OCI-LY7 (cell line): ENCODE results near the gene COG2. TPM values are rescaled to one million over a fixed set of nuclear protein-coding genes. Genes with fewer than 3 reads are reported as not detected.

Experiments
- BruUV-seq: library from RNA; stranded (reverse); fragments of 400-500 nt; replicated peaks from 2 replicates; lab custom pipeline; 2021; lab: Mats Ljungman, UMichigan
- CTCF ChIA-PET: fragments of 300-600 bp; sonication (Branson Sonifier 250); formaldehyde crosslinking; loops from one replicate; lab custom pipeline; 2022; ENCODE audit warnings: antibody characterized with exemption; ENCODE audit not compliant: unreplicated experiment; lab: Charles Lee
- POLR2A ChIA-PET: fragments of 300-600 bp; sonication (Branson Sonifier 250); formaldehyde crosslinking; loops from one replicate; lab custom pipeline; 2022; ENCODE audit warnings: antibody characterized with exemption; lab: Charles Lee
- DNase-seq: peaks from one replicate; pipeline ENCODE4 v3.0.0-alpha.2; 2015; ENCODE audit warnings: low spot score
- H2AFZ ChIP-seq: fragments of 200-600 bp; sonication (generic), shearing (Covaris generic); 2 replicates; pipeline ENCODE4 v1.6.1; 2014; ENCODE audit warnings: mild to moderate bottlenecking, antibody characterized with exemption, low read length, moderate library complexity
- H3K27ac ChIP-seq: fragments of 200-600 bp; sonication (generic); 2 replicates; pipeline ENCODE4 v1.5.1; 2014; ENCODE audit warnings: mixed run types, low read depth, mild to moderate bottlenecking, moderate library complexity, low read length, inconsistent platforms; ENCODE audit not compliant: poor library complexity, severe bottlenecking
- H3K36me3 ChIP-seq: fragments of 200-600 bp; sonication (generic); 2 replicates; pipeline ENCODE4 v1.6.1; 2014; ENCODE audit warnings: mild to moderate bottlenecking, antibody characterized with exemption, low read length, moderate library complexity, mixed read lengths; ENCODE audit not compliant: insufficient read depth
- H3K4me1 ChIP-seq: fragments of 200-600 bp; sonication (generic); 2 replicates; pipeline ENCODE4 v1.5.1; 2014; ENCODE audit warnings: mild to moderate bottlenecking, low read length; ENCODE audit not compliant: insufficient read depth, poor library complexity, severe bottlenecking
- H3K4me2 ChIP-seq: fragments of 200-600 bp; sonication (generic); 2 replicates; pipeline ENCODE4 v1.6.1; 2014; ENCODE audit warnings: mild to moderate bottlenecking, low read length
- H3K4me3 ChIP-seq: fragments of 200-600 bp; sonication (generic); 2 replicates; pipeline ENCODE4 v1.5.1; 2014; ENCODE audit warnings: mild to moderate bottlenecking, low read depth, low read length; ENCODE audit not compliant: poor library complexity, severe bottlenecking
- H3K79me2 ChIP-seq: fragments of 200-600 bp; sonication (generic); 2 replicates; pipeline ENCODE4 v1.6.1; 2016; ENCODE audit warnings: low read depth, mild to moderate bottlenecking, low read length, moderate library complexity, mixed read lengths; ENCODE audit not compliant: insufficient read depth
- H3K9me2 ChIP-seq: fragments of 200-600 bp; sonication (generic); 2 replicates; pipeline ENCODE4 v1.6.1; 2016; ENCODE audit warnings: mild to moderate bottlenecking, low read length, mixed read lengths; ENCODE audit not compliant: insufficient read depth
- H3K9me3 ChIP-seq: fragments of 200-600 bp; sonication (generic); 2 replicates; pipeline ENCODE4 v1.6.1; 2014; ENCODE audit warnings: mild to moderate bottlenecking, mixed run types, low read length, mixed read lengths
- H4K20me1 ChIP-seq: fragments of 200-600 bp; sonication (generic); 2 replicates; pipeline ENCODE4 v1.6.1; 2014; ENCODE audit warnings: mild to moderate bottlenecking, antibody characterized with exemption, low read length, moderate library complexity, mixed read lengths; ENCODE audit not compliant: insufficient read depth
- CTCF ChIP-seq: fragments of 200-600 bp; sonication (generic); conservative IDR thresholded peaks from 2 replicates; pipeline ENCODE4 v1.5.1; 2014; ENCODE audit warnings: mild to moderate bottlenecking, antibody characterized with exemption, low read length, moderate library complexity, mixed read lengths
- EZH2phosphoT487 ChIP-seq: fragments of 200-600 bp; sonication (generic); IDR thresholded peaks from 2 replicates; pipeline ENCODE4 v1.6.1; 2018; ENCODE audit warnings: low read depth, borderline replicate concordance, mild to moderate bottlenecking, mixed run types, antibody characterized with exemption, low read length, moderate library complexity, mixed read lengths
- intact Hi-C: fragments of 100-400 bp; cut with micrococcal nuclease; formaldehyde crosslinking; loops from one replicate; pipeline ENCODE4 v1.10.0; 2022; ENCODE audit not compliant: unreplicated experiment
- total RNA-seq, 2 experiments: library from RNA; depleted of rRNA in 1 of 2; stranded (reverse); fragments of >200 nt in 1 of 2; shearing (Covaris generic) in 1 of 2; gene quantifications; 2 replicates each; pipeline ENCODE4 v1.2.3, GENCODE V29; 2014 to 2022

Gene COG2
- total RNA-seq, 2 experiments from 2014 or later: 30.5 to 35.3 TPM

DNA sequence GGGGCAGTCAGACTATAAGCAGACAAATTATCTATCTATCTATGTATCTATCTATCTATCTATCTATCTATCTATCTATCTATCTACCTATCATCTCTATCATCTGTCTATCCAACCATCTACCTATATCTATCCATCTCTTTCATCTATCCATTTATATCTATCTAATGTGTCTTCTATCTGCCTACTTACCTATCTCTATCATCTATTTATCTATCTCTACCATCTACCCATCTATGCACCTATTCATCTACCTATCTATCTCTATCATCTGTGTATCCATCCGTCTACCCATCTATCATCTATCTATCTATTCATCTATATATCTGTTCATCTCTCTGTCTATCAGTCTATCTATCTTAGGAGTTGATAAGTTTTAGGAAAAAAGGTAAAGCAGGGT lies 10.8 kb upstream of the COG2 start:
- no peak for TF ChIP-seq CTCF
- TF ChIP-seq EZH2phosphoT487: no peak
- no TSS peak for BruUV-seq
- H4K20me1 ChIP-seq: no peaks in the 10 kb centered on the region
- ChIA-PET CTCF (no interaction called here), POLR2A (no interaction called here)
- no peak overlapping the region for H3K27ac ChIP-seq
- no peaks in the 10 kb centered on the region for H3K36me3 ChIP-seq
- H3K9me2 ChIP-seq: no peaks in the 10 kb centered on the region
- H3K79me2 ChIP-seq: no peaks in the 10 kb centered on the region
- H3K9me3 ChIP-seq: no peaks in the 10 kb centered on the region
- H2AFZ ChIP-seq: no peak overlapping the region
- DNase-seq: no peak
- no peak overlapping the region for H3K4me2 ChIP-seq
- intact Hi-C loops: loop anchor here (5.0 kb wide), 2 partner anchors 131 to 286 kb away; no protein-coding TSS in a partner anchor
- H3K4me3 ChIP-seq: no peak overlapping the region
- H3K4me1 ChIP-seq: no peaks in the 10 kb centered on the region

DNA sequence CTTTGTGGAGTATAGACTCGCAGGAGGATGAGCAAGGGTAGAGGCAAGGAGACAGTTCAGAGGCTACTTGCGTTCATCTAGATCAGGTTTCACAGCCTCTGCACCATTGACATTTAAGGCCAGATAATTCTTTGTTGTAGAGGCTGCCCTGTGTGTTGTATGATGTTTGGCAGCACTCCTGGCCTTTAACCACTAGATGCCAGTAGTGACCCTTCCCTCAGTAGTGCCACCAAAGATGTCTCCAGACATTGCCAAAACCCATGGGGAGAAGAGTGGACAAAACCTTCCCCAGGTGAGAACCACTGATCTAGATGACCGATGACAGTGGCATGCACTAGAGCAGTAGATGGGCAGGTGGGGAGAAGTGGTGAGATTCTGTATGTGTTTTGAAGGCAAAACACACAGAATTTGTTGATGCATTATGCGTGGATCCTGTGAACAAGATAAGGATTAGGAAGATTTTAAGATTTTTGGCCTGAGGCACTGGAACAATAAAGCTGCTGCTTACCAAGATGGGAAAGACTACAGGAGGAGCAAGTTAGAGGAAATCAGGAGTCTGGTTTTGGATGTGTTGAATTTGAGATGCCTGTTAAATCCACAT lies 9.9 kb upstream of the COG2 start:
- H3K9me2 ChIP-seq: no peaks in the 10 kb centered on the region
- TF ChIP-seq CTCF: peak; percentile 79
- TF ChIP-seq EZH2phosphoT487: no peak
- no peaks in the 10 kb centered on the region for H3K4me1 ChIP-seq
- no peaks in the 10 kb centered on the region for H4K20me1 ChIP-seq
- H2AFZ ChIP-seq: no peak overlapping the region
- no peak overlapping the region for H3K4me3 ChIP-seq
- H3K27ac ChIP-seq: no peak overlapping the region
- H3K4me2 ChIP-seq: no peak overlapping the region
- no peaks in the 10 kb centered on the region for H3K79me2 ChIP-seq
- H3K9me3 ChIP-seq: no peaks in the 10 kb centered on the region
- ChIA-PET CTCF (no interaction called here), POLR2A (interaction anchor here (0.9 kb wide), 1 partner anchor 702 kb away, joined by 4 read pairs; no protein-coding TSS in a partner anchor)
- intact Hi-C loops: loop anchor here (1.0 to 5.0 kb wide), 3 partner anchors 130 to 579 kb away; no protein-coding TSS in a partner anchor
- BruUV-seq: no TSS peak
- peak; percentile 51 for DNase-seq
- no peaks in the 10 kb centered on the region for H3K36me3 ChIP-seq

GRCh38 chr1:230633469-230633868 lies 8.8 kb upstream of the COG2 start:
- no peak overlapping the region for H2AFZ ChIP-seq
- POLR2A ChIA-PET: interaction anchor here (0.8 kb wide), 1 partner anchor 52 kb away, joined by 3 read pairs; no protein-coding TSS in a partner anchor
- H4K20me1 ChIP-seq: no peaks in the 10 kb centered on the region
- BruUV-seq: no TSS peak
- intact Hi-C loops: loop anchor here (5.0 kb wide), 2 partner anchors 129 to 284 kb away; no protein-coding TSS in a partner anchor
- CTCF ChIA-PET: interaction anchor here (1.0 kb wide), 1 partner anchor 8 kb away, joined by 3 read pairs; no protein-coding TSS in a partner anchor
- H3K4me1 ChIP-seq: no peaks in the 10 kb centered on the region
- no peaks in the 10 kb centered on the region for H3K9me3 ChIP-seq
- H3K4me3 ChIP-seq: no peak overlapping the region
- H3K36me3 ChIP-seq: no peaks in the 10 kb centered on the region
- no peak overlapping the region for H3K4me2 ChIP-seq
- TF ChIP-seq CTCF (no peak), EZH2phosphoT487 (no peak)
- H3K27ac ChIP-seq: no peak overlapping the region
- H3K9me2 ChIP-seq: no peaks in the 10 kb centered on the region
- no peaks in the 10 kb centered on the region for H3K79me2 ChIP-seq
- DNase-seq: no peak
